HG02642 (cell line): Measurements from ENCODE around the gene PKNOX1.
"Not testable (repeated sequence)": the region's sequence is repeated elsewhere in the genome, so short reads cannot be mapped to it uniquely, and the experiment has no call there.

Experiments
- ATAC-seq: cut with Tn5 transposase; IDR thresholded peaks from one replicate; pipeline ENCODE4 v1.9.1; 2021; ENCODE audit warnings: mild to moderate bottlenecking; ENCODE audit not compliant: unreplicated experiment, poor library complexity

PKNOX1 gene

DNA sequence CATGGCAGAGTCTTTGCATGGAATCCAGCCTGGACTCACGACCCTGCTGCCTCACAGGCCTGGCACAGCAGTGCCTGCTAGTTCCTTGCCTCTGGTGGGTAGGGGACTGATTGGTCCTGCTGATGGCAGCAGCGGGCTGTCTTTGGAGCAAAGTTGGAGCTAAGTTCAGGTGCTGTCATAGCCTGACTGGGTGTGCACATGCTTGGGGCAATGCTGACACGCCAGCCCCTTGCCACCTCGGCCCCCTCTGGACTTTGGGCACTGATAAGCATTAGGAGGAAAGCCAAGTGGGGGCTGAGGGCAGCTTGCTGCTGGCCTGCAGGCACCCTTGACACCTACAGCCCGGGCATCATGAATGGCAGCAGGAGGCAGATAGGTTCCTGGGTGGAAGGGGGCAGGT is 67.8 kb downstream of the PKNOX1 start:
- not testable (repeated sequence) for ATAC-seq

DNA sequence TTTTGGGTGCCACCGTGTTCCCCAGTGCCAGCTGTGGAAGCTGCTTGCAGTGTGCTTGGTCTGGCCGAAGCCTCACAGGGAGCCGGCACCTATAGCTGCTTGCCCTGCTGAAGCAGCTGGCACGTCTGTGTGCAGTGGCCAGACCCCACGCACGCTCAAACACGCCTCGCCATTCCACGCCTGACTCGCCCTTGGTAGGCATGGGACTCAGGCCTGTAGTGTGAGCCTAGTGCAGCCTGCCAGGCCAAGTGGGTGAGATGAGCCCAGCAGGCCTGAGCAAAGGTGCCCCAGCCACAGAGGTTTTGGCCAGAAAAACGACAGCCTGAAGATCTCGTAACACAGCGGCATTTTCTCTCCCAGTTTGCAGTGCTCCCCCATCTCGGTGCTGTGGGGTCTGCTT is 68.9 kb downstream of the PKNOX1 start:
- not testable (repeated sequence) for ATAC-seq

- not testable (repeated sequence) for ATAC-seq
Observed at GRCh38 chr21:43044547-43044946, 70.2 kb downstream of the PKNOX1 start.

DNA sequence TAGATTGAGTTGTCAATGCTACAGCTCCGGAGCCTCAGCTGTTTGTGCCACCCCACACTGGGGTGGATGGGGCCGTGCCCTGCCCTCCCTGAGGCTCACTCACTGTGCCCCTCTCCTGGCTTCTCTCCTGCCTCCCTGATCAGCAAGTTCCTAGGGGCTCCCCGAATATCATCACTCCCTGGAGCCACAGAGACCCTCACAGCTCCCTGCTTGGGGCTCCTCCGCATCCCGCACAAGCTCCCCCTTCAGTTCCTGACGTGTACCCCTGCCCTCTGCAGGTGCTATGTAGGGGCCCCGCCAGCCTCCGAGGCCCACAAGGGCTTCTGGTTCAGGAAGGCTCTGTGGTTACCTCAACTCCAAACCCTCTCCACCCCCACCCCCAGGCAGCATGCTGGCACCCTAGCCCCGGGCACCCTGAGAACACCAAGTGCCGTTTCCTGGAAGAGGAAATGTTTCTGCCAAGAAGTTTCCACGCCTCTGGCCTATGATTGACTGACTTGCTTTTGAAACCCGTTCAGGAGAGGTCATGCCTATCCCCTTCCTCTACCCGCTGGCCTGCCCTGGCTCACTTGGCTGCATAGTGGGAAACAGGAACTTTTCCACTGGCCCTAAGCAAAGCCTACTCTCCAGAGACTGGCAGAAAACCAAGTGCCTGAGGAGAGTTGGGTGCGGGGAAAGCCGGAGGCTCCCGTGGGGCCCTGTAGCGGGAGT is 71.0 kb downstream of the PKNOX1 start:
- ATAC-seq, result not testable (repeated sequence)

DNA sequence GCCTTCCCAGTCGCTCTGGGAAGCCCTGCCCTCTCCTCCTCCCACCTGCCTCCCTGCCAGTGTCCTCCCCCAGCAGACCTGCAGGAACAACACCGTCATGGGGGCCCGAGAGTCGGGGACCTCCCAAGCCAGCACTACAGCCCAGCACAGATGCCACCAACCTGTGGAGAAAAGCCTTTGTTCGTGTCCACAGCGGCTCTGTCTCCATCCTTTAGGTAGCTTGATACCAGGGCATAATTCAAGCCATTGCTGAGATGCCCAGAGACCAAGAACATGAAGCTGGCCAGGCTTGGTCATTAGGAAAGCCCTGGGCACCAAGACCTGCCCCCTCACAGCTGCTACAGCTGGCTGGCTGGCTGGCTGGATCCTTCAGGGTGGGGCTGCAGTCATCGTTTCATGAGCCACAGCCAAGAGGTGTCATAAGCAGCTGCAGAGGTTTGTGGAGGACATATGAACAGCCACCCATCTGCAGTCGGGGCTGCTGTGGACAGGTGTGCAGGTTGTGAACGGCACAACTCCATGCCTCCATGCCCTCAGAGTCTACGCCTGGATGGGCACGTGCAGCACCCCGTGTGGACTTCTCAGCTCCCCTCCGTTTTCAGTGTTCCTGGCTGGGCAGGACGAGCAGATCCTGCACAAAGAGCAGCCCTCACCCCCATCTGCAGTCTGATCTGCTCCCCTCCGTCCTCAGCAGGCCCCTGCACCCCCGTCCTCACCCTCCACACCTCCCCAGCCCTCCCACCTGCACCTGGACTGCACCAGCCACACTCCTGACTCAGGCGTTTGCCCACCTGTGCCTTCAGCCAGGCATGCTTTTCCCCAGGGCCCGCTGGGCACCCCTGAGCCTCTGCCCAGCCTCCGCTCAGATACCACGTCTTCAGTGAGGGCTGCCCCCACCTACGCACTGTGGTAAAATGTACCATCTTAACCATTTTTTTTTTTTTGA is 71.8 kb downstream of the PKNOX1 start:
- not testable (repeated sequence) for ATAC-seq

- ATAC-seq, result not testable (repeated sequence)
Observed at GRCh38 chr21:43053112-43053511, 78.8 kb downstream of the PKNOX1 start.

GRCh38 chr21:43062955-43063664 is 88.7 kb downstream of the PKNOX1 start:
- ATAC-seq, result not testable (repeated sequence)

GRCh38 chr21:43064265-43064917 is 90.0 kb downstream of the PKNOX1 start:
- not testable (repeated sequence) for ATAC-seq

GRCh38 chr21:43065991-43066390 is 91.6 kb downstream of the PKNOX1 start:
- not testable (repeated sequence) for ATAC-seq

DNA sequence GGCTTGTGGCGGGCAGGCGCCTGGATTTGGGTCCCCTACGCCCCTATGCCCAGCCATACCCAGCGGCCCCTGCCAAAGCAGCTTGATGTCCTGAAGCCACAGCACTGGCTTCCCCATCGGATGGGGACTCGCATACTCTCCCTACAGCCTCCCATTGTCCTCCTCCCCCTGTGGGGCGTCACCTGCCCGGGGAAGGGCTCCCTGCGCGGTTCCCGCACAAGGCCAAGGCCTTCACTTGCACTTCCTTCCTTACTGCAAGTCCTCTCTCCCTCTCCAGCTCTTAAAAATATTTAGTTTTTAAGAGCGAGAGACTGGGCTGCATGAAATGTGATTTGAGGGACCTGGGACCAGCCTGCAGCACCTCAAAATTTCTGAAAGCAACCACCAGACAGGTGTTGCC is 92.3 kb downstream of the PKNOX1 start:
- ATAC-seq, result not testable (repeated sequence)

- ATAC-seq, result not testable (repeated sequence)
Observed at GRCh38 chr21:43068065-43068464, 93.7 kb downstream of the PKNOX1 start.

GRCh38 chr21:43069682-43070081 is 95.3 kb downstream of the PKNOX1 start:
- ATAC-seq, result not testable (repeated sequence)

GRCh38 chr21:43072742-43073141 is 98.4 kb downstream of the PKNOX1 start:
- ATAC-seq, result not testable (repeated sequence)

DNA sequence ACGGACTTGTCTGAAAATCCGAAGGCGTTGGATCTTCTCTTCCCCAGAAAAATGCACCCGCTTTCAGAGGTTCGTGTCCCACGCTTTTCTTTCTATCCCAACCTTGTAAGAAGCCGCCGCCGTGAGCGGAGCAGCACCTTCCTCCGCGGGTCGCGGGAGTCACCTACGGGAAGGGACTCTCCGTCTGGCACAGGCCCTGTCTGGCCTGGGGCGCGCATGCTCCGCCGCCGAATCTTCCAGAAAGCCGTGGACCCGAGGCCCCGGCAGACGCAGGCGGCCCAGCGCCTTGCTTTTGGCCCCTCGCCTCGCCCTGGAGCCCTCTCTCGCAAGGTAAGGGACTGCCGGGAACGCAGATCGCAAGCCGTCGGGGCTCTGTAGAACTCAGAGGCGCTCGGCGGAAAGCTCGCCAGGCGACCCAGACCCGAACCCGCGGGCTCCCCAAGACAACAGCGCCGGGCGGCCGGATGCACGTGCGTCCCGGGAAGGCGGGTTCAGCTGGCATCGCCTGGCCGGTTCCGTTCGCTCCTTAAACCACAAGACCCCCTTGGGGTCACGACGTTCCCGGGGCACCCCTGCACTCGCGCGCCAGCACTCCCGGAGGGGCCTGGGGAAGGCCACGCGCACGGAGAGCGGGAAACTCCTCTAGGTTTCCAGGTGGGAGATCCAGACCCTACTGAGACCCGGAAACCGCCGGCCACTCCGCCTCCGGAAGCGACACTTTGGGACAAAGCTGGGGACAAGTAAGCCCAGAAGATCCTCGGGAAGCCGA is 100.2 kb downstream of the PKNOX1 start:
- not testable (repeated sequence) for ATAC-seq

GRCh38 chr21:43075170-43076022 is 101.0 kb downstream of the PKNOX1 start, which contains the start of gene CBS:
CBS (minus strand) TSS chr21:43075835; CDS start chr21:43072193, 3,642 bp downstream.
- ATAC-seq, result not testable (repeated sequence)

DNA sequence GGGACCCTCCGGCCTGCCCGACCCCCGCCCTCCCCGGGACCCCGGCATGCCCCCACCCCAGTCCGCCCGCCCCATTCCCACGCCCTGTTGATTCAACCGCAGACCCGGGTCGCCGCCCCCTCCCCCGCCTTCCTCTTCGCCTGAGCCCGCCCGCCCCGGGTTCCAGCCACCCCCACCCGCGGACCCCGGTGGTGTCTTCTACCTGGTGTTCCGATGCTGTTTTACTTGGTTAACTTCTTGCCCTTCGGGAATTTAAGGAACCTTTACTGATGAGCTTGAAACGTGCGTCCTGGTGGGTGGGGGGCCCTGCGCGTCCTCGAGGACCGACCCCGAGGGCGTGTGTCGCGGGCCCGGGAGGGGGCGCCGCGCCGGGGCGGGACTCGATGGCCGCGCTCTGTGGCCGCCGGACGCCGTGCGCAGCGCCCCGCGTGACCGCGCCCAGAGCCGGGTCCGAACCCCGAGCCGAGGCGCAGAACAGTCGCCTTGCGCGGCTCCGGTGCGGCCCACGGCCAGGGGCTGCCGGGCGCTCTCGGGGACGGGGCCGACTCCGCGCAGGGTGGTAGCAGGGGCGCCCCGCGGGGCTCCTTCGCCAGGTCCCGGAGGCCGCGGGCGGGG is 101.8 kb downstream of the PKNOX1 start:
- not testable (repeated sequence) for ATAC-seq

DNA sequence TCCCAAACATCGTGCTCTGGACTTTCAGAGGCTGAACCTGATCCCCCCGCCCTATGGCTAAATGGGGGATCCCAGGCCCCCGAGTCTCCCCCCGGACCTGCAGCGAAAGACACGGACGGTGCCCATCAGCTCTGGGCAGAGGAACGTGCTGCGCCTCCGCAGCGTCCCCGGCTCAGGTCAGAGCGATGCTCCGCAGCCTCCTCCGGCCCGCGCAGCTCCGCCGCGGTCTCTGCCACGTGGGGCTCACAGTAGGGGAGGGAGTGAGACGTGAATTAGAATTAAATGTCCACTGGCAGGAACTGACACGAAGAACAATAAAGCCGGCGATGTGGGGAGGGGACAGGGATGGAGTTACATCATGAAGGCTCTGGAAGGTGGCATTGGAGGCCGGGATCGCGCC is 102.3 kb downstream of the PKNOX1 start:
- ATAC-seq, result not testable (repeated sequence)
